ENCODE results near the gene TJP2. TPM values are rescaled to one million over a fixed set of nuclear protein-coding genes. Genes with fewer than 3 reads are reported as not detected.

The TJP2 gene
- total RNA-seq, 1 donor from 2014 or later: 39.6 TPM

- Mint-ChIP-seq H3K36me3 (ENCODE audit: low read depth, unreplicated experiment) (peaks cover 8% of the 10 kb centered on the region), H3K4me3 (ENCODE audit: unreplicated experiment) (no peak overlapping the region), H3K27me3 (ENCODE audit: low read depth, unreplicated experiment) (no peaks in the 10 kb centered on the region), H3K9me3 (ENCODE audit: unreplicated experiment) (no peaks in the 10 kb centered on the region), H3K27ac (ENCODE audit: unreplicated experiment) (no peak overlapping the region), H3K4me1 (ENCODE audit: low read depth, unreplicated experiment) (no peaks in the 10 kb centered on the region)
- Histone ChIP-seq H3K4me2 (ENCODE audit: low read length) (no peak overlapping the region), H3K9ac (ENCODE audit: low read length) (no peak overlapping the region), H3K4me1 (ENCODE audit: insufficient read depth, low read length) (no peaks in the 10 kb centered on the region), H3K79me2 (ENCODE audit: insufficient read depth, low read length) (no peaks in the 10 kb centered on the region), H3K36me3 (ENCODE audit: insufficient read depth, low read length) (no peaks in the 10 kb centered on the region), H3K27ac (ENCODE audit: low read depth, low read length) (no peak overlapping the region), H3K4me3 (ENCODE audit: insufficient read depth, low read depth, low read length) (no peak overlapping the region), H3K27me3 (ENCODE audit: insufficient read depth, low read length) (no peaks in the 10 kb centered on the region), H4K20me1 (ENCODE audit: insufficient read depth, low read length) (no peaks in the 10 kb centered on the region), H3K9me3 (ENCODE audit: insufficient read depth, low read depth, low read length) (no peaks in the 10 kb centered on the region), H2AFZ (ENCODE audit: low read depth, low read length) (no peak overlapping the region)
- no peak for TF ChIP-seq EZH2 (IDR thresholded peaks at IDR 0.05; ENCODE audit: insufficient read depth, low read length)
- no peak for TF ChIP-seq CTCF (IDR thresholded peaks at IDR 0.05; ENCODE audit: insufficient read depth, low read depth, low read length)
- DNase-seq (ENCODE audit: low read depth) (no peak), FAIRE-seq (no peak)
Observed at GRCh38 chr9:69143291-69143690, 30.8 kb upstream of the TJP2 start.

- H3K4me1 ChIP-seq (ENCODE audit: insufficient read depth, low read length): peaks cover 7% of the 10 kb centered on the region
- FAIRE-seq: no peak
- peaks cover 5% of the 10 kb centered on the region for H3K4me1 Mint-ChIP-seq (ENCODE audit: low read depth, unreplicated experiment)
- no peak overlapping the region for H3K4me3 ChIP-seq (ENCODE audit: insufficient read depth, low read depth, low read length)
- no peaks in the 10 kb centered on the region for H3K27me3 Mint-ChIP-seq (ENCODE audit: low read depth, unreplicated experiment)
- no peaks in the 10 kb centered on the region for H3K79me2 ChIP-seq (ENCODE audit: insufficient read depth, low read length)
- TF ChIP-seq EZH2 (IDR thresholded peaks at IDR 0.05; ENCODE audit: insufficient read depth, low read length): no peak
- no peak for TF ChIP-seq CTCF (IDR thresholded peaks at IDR 0.05; ENCODE audit: insufficient read depth, low read depth, low read length)
- no peak overlapping the region for H3K27ac ChIP-seq (ENCODE audit: low read depth, low read length)
- H3K36me3 ChIP-seq (ENCODE audit: insufficient read depth, low read length): no peaks in the 10 kb centered on the region
- no peaks in the 10 kb centered on the region for H3K9me3 ChIP-seq (ENCODE audit: insufficient read depth, low read depth, low read length)
- H3K9me3 Mint-ChIP-seq (ENCODE audit: unreplicated experiment): no peaks in the 10 kb centered on the region
- H3K36me3 Mint-ChIP-seq (ENCODE audit: low read depth, unreplicated experiment): peaks cover 5% of the 10 kb centered on the region
- no peak overlapping the region for H3K4me2 ChIP-seq (ENCODE audit: low read length)
- no peak overlapping the region for H3K4me3 Mint-ChIP-seq (ENCODE audit: unreplicated experiment)
- no peaks in the 10 kb centered on the region for H3K27me3 ChIP-seq (ENCODE audit: insufficient read depth, low read length)
- no peak overlapping the region for H3K9ac ChIP-seq (ENCODE audit: low read length)
- DNase-seq (ENCODE audit: low read depth): no peak
- no peak overlapping the region for H3K27ac Mint-ChIP-seq (ENCODE audit: unreplicated experiment)
- no peak overlapping the region for H2AFZ ChIP-seq (ENCODE audit: low read depth, low read length)
- H4K20me1 ChIP-seq (ENCODE audit: insufficient read depth, low read length): no peaks in the 10 kb centered on the region
Observed at GRCh38 chr9:69145144-69145715, 28.8 kb upstream of the TJP2 start.

DNA sequence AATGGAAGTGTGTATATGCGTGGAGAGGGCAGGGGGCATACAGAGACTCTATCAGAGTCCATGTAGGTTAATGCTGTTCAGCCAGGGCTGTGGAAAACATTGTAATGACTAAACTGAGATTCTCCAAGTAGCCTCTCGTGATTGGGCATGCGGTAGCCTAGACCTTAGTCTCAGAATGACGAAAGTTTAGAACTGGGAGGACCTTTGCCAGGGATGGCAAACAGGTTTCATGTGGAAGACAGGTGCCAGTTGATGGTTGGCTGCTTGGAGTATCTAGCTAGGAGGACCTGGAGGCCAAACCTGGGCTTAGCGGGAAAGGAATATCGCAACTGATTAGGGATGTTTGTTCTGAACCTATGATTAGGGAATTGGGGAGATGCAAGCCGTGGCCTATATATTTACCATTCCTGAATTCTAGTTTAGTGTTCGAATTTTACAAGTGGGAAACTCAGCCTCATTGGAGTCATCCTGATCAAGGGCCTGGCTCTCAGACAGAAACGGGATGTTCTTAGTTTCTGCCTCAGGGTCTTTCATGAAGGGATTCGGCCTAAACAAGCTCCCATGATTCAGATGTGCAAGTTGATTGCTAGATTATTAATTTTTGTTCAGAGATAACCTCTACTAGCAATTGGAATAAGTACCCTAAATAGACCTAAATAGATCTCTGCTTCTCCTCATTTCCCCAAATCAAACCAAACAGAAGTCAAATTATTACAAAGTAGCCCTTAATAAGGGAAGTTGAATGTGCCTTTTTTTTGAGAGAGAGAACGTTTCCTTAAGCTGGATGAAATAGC is 26.8 kb upstream of the TJP2 start:
- H3K27me3 Mint-ChIP-seq (ENCODE audit: low read depth, unreplicated experiment): no peaks in the 10 kb centered on the region
- no peaks in the 10 kb centered on the region for H3K36me3 ChIP-seq (ENCODE audit: insufficient read depth, low read length)
- no peak overlapping the region for H3K4me3 ChIP-seq (ENCODE audit: insufficient read depth, low read depth, low read length)
- H3K4me2 ChIP-seq (ENCODE audit: low read length): no peak overlapping the region
- no peak overlapping the region for H3K9ac ChIP-seq (ENCODE audit: low read length)
- no peak overlapping the region for H3K27ac ChIP-seq (ENCODE audit: low read depth, low read length)
- no peak for TF ChIP-seq EZH2 (IDR thresholded peaks at IDR 0.05; ENCODE audit: insufficient read depth, low read length)
- TF ChIP-seq CTCF (IDR thresholded peaks at IDR 0.05; ENCODE audit: insufficient read depth, low read depth, low read length): no peak
- no peak overlapping the region for H3K4me3 Mint-ChIP-seq (ENCODE audit: unreplicated experiment)
- H4K20me1 ChIP-seq (ENCODE audit: insufficient read depth, low read length): no peaks in the 10 kb centered on the region
- H2AFZ ChIP-seq (ENCODE audit: low read depth, low read length): no peak overlapping the region
- H3K4me1 ChIP-seq (ENCODE audit: insufficient read depth, low read length): peaks cover 7% of the 10 kb centered on the region
- H3K9me3 ChIP-seq (ENCODE audit: insufficient read depth, low read depth, low read length): no peaks in the 10 kb centered on the region
- DNase-seq (ENCODE audit: low read depth): no peak
- no peaks in the 10 kb centered on the region for H3K79me2 ChIP-seq (ENCODE audit: insufficient read depth, low read length)
- no peak overlapping the region for H3K27ac Mint-ChIP-seq (ENCODE audit: unreplicated experiment)
- H3K36me3 Mint-ChIP-seq (ENCODE audit: low read depth, unreplicated experiment): peaks cover 5% of the 10 kb centered on the region
- no peaks in the 10 kb centered on the region for H3K27me3 ChIP-seq (ENCODE audit: insufficient read depth, low read length)
- no peaks in the 10 kb centered on the region for H3K9me3 Mint-ChIP-seq (ENCODE audit: unreplicated experiment)
- H3K4me1 Mint-ChIP-seq (ENCODE audit: low read depth, unreplicated experiment): peaks cover 6% of the 10 kb centered on the region
- FAIRE-seq: no peak
